ENCODE measurements around the gene MXRA5. TPM values are rescaled to one million over a fixed set of nuclear protein-coding genes. Genes with fewer than 3 reads are reported as not detected.
"Not testable (repeated sequence)": the region's sequence is repeated elsewhere in the genome, so short reads cannot be mapped to it uniquely, and the experiment has no call there.

The MXRA5 gene
- total and polyA plus RNA-seq, 7 experiments from 2014 or later, result not detected

DNA sequence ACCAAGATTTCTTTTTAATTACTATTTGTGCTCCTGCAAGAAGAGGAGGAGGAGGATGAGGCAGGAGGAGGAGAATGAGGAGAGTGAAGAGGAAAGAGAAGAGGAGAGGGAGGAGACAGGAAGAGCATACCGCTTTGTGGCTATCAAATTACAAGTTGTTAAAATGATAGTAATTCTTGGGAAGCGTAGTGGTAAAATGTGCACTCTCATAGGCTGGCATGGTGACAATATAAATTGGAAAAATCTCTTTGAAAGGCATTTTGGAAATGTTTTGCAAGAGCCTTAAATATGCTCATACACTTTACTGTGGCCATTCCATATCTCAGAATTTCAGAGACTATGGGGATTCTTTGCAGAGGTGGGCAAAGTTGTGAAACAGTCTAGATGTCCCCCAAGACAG is 53.2 kb downstream of the MXRA5 start:
- Histone ChIP-seq H3K4me1 (ENCODE audit: control insufficient read depth in 2 of 2, insufficient read depth in 2 of 2, low read length in 2 of 2) (no peaks in the 10 kb centered on the region), H3K4me3 (ENCODE audit: low read length) (no peak overlapping the region), H3K27me3 (ENCODE audit: control insufficient read depth in 2 of 2, insufficient read depth in 2 of 2, low read length in 2 of 2) (no peaks in the 10 kb centered on the region), H3K27ac (ENCODE audit: low read depth, low read length) (no peak overlapping the region), H3K9me3 (ENCODE audit: control insufficient read depth in 2 of 3, low read length in 3 of 3) (no peaks in the 10 kb centered on the region), H3K36me3 (ENCODE audit: control insufficient read depth in 2 of 3, insufficient read depth in 3 of 3, low read length in 3 of 3) (no peaks in the 10 kb centered on the region)
- ChIA-PET POLR2A (no interaction called here), CTCF (no interaction called here)
- DNase-seq (no peak), ATAC-seq (no peak)
- Mint-ChIP-seq H3K4me1 (no peaks in the 10 kb centered on the region), H3K4me3 (no peak overlapping the region), H3K36me3 (no peaks in the 10 kb centered on the region), H3K27me3 (no peaks in the 10 kb centered on the region), H3K9me3 (peaks cover 0 to 3% (median 0%) of the 10 kb centered on the region in 11 donors), H3K27ac (no peak overlapping the region)
- intact Hi-C loops (cut with micrococcal nuclease), result no loop called here

DNA sequence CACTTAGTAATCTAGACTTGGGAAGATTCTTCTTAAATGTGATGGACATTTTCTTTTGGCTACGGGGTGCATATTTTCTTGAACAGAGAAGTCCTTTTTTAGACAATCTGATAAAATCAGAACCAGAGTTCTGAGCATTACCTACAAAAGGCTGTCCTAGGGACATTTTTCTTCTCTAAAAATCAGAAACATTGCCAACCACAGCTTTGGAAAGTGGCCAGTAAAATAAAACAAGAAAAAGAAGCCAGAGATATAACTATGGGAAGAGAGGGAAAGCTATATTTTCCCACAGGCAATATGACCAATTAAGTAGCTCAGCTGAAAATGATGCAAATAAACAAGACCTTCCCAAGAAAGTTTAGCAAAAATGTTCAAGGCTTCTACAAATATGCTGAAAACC is 55.9 kb downstream of the MXRA5 start:
- peaks cover 0 to 6% (median 5%) of the 10 kb centered on the region in 5 donors for H3K27me3 Mint-ChIP-seq
- POLR2A ChIA-PET, result no interaction called here
- H3K27ac Mint-ChIP-seq, result no peak overlapping the region
- Histone ChIP-seq H3K9me3 (ENCODE audit: control insufficient read depth in 2 of 3, low read length in 3 of 3) (no peaks in the 10 kb centered on the region), H3K4me3 (ENCODE audit: low read length) (no peak overlapping the region), H3K27ac (ENCODE audit: low read depth, low read length) (no peak overlapping the region), H3K4me1 (ENCODE audit: control insufficient read depth in 2 of 2, insufficient read depth in 2 of 2, low read length in 2 of 2) (no peaks in the 10 kb centered on the region), H3K27me3 (ENCODE audit: control insufficient read depth in 2 of 2, insufficient read depth in 2 of 2, low read length in 2 of 2) (no peaks in the 10 kb centered on the region), H3K36me3 (ENCODE audit: control insufficient read depth in 2 of 3, insufficient read depth in 3 of 3, low read length in 3 of 3) (no peaks in the 10 kb centered on the region)
- no peak overlapping the region for H3K4me3 Mint-ChIP-seq
- H3K9me3 Mint-ChIP-seq, result peaks cover 0 to 6% (median 0%) of the 10 kb centered on the region in 11 donors
- intact Hi-C loops (cut with micrococcal nuclease), result no loop called here
- CTCF ChIA-PET, result no interaction called here
- H3K36me3 Mint-ChIP-seq, result no peaks in the 10 kb centered on the region
- no peaks in the 10 kb centered on the region for H3K4me1 Mint-ChIP-seq
- ATAC-seq, result no peak
- DNase-seq, result no peak

DNA sequence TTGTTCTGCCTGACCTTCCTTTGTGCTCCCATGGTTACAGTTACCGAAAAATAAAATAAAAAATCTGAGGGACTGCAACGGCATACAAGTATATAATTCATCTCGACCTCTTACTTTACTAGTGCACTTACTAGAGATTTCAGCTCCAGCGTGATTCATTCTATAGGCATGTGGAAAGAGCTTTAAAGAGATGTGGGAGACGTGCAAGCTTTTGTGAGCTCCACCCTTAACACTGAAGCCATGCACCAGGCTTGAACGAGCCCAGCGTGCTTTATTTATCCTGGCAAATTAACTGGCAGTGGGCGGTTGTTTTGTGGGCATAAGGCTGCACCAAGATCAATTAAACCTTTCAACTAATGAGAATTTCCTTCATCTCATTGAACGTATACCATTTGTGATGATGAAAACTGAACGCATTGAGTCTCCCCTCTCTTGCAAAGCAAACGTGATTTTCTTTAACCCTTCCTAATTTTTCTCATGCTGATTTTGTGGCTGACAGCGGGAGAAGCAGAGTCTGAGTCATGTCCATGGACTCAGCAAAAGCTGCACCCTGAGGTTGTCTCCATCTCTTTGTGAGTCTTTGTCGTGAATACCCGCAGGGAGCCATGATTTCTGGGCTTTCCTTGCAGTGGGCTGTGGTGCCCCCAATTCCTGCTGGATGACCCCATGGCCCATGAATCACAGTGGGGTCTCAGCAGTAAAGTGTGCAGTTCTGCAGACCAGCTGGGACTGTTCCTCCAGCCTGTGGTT is 60.1 kb downstream of the MXRA5 start:
- Mint-ChIP-seq H3K9me3 (peaks cover 0 to 7% (median 0%) of the 10 kb centered on the region in 11 donors), H3K4me3 (no peak overlapping the region), H3K27ac (no peak overlapping the region), H3K36me3 (no peaks in the 10 kb centered on the region), H3K27me3 (peaks cover 0 to 9% (median 5%) of the 10 kb centered on the region in 5 donors), H3K4me1 (no peaks in the 10 kb centered on the region)
- ATAC-seq (no peak), DNase-seq (no peak)
- Histone ChIP-seq H3K27me3 (ENCODE audit: control insufficient read depth in 2 of 2, insufficient read depth in 2 of 2, low read length in 2 of 2) (no peaks in the 10 kb centered on the region), H3K36me3 (ENCODE audit: control insufficient read depth in 2 of 3, insufficient read depth in 3 of 3, low read length in 3 of 3) (no peaks in the 10 kb centered on the region), H3K4me3 (ENCODE audit: low read length) (no peak overlapping the region), H3K9me3 (ENCODE audit: control insufficient read depth in 2 of 3, low read length in 3 of 3) (no peaks in the 10 kb centered on the region), H3K27ac (ENCODE audit: low read depth, low read length) (no peak overlapping the region), H3K4me1 (ENCODE audit: control insufficient read depth in 2 of 2, insufficient read depth in 2 of 2, low read length in 2 of 2) (no peaks in the 10 kb centered on the region)
- ChIA-PET CTCF (no interaction called here), POLR2A (no interaction called here)
- intact Hi-C loops (cut with micrococcal nuclease), result no loop called here

DNA sequence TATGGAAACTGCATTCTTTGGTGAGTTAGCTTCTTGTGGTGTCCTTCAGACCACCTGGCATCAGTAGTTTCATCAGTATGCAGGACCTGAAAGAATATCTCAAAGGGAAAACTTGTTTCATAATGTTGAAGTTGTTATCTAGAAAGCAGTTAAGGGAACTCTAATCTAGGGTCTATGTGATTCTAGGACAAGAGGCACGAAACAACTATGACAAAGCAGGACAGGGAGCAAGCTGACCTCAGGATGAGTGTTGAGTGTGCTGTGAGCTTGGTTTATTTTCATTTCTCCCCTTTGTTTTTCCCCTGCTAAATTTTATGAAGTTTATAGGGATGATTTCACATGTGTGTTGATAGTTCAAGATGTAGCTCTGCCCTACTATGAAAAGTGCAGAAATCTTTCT is 65.7 kb downstream of the MXRA5 start:
- Mint-ChIP-seq H3K4me1 (no peaks in the 10 kb centered on the region), H3K9me3 (peaks cover 5 to 30% (median 7%) of the 10 kb centered on the region in 11 donors), H3K4me3 (no peak overlapping the region), H3K36me3 (peaks cover 0 to 7% (median 0%) of the 10 kb centered on the region in 5 donors), H3K27ac (no peak overlapping the region), H3K27me3 (peaks cover 0 to 5% (median 3%) of the 10 kb centered on the region in 5 donors)
- ChIA-PET CTCF (no interaction called here), POLR2A (no interaction called here)
- H3K4me3 ChIP-seq (ENCODE audit: low read length), result no peak overlapping the region
- H3K9me3 ChIP-seq (ENCODE audit: control insufficient read depth in 2 of 3, low read length in 3 of 3), result no peaks in the 10 kb centered on the region
- H3K4me1 ChIP-seq (ENCODE audit: control insufficient read depth in 2 of 2, insufficient read depth in 2 of 2, low read length in 2 of 2), result no peaks in the 10 kb centered on the region
- intact Hi-C loops (cut with micrococcal nuclease), result no loop called here
- no peaks in the 10 kb centered on the region for H3K27me3 ChIP-seq (ENCODE audit: control insufficient read depth in 2 of 2, insufficient read depth in 2 of 2, low read length in 2 of 2)
- ATAC-seq, result no peak
- H3K36me3 ChIP-seq (ENCODE audit: control insufficient read depth in 2 of 3, insufficient read depth in 3 of 3, low read length in 3 of 3), result no peaks in the 10 kb centered on the region
- H3K27ac ChIP-seq (ENCODE audit: low read depth, low read length), result no peak overlapping the region
- DNase-seq, result no peak

DNA sequence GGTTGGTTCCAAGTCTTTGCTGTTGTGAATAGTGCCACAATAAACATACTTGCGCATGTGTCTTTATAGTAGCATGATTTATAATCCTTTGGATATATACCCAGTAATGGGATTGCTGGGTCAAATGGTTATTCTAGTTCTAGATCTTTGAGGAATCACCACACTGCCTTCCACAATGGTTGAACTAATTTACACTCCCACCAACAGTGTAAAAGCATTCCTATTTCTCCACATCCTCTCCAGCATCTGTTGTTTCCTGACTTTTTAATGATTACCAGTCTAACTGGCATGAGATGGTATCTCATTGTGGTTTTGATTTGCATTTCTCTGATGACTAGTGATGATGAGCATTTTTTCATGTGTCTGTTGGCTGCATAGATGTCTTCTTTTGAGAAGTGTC is 72.8 kb downstream of the MXRA5 start:
- H3K36me3 ChIP-seq (ENCODE audit: control insufficient read depth in 2 of 3, insufficient read depth in 3 of 3, low read length in 3 of 3); POLR2A ChIA-PET; H3K36me3 Mint-ChIP-seq; H3K27me3 ChIP-seq (ENCODE audit: control insufficient read depth in 2 of 2, insufficient read depth in 2 of 2, low read length in 2 of 2); H3K4me3 Mint-ChIP-seq; H3K27ac ChIP-seq (ENCODE audit: low read depth, low read length); H3K4me1 ChIP-seq (ENCODE audit: control insufficient read depth in 2 of 2, insufficient read depth in 2 of 2, low read length in 2 of 2); H3K27me3 Mint-ChIP-seq; H3K9me3 ChIP-seq (ENCODE audit: control insufficient read depth in 2 of 3, low read length in 3 of 3); H3K4me3 ChIP-seq (ENCODE audit: low read length); CTCF ChIA-PET; DNase-seq; ATAC-seq; H3K27ac Mint-ChIP-seq; intact Hi-C loops (cut with micrococcal nuclease); H3K4me1 Mint-ChIP-seq: not testable (repeated sequence)
- peaks cover 5 to 33% (median 10%) of the 10 kb centered on the region in 11 donors for H3K9me3 Mint-ChIP-seq

DNA sequence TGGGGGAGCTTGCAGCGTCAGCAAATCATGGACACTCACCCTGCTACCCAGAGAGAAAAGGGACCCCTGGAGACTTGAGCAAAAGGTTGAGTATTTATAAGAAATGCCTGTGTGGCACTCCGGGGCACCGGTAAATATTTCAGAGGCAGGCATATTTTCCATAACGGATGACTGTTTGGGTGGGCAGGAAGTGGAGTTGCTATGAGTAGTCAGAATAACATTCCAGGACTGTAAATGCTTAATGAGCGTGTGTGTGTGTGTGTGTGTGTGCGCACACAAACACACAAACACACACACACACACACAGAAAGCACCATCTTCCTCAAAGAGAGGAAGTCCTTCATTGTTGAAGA is 74.6 kb downstream of the MXRA5 start:
- POLR2A ChIA-PET, result no interaction called here
- no peaks in the 10 kb centered on the region for H3K4me1 ChIP-seq (ENCODE audit: control insufficient read depth in 2 of 2, insufficient read depth in 2 of 2, low read length in 2 of 2)
- Mint-ChIP-seq H3K36me3 (no peaks in the 10 kb centered on the region), H3K27ac (no peak overlapping the region), H3K4me3 (no peak overlapping the region), H3K4me1 (no peaks in the 10 kb centered on the region), H3K27me3 (peaks cover 0 to 3% (median 0%) of the 10 kb centered on the region in 5 donors), H3K9me3 (peaks cover 0 to 22% (median 6%) of the 10 kb centered on the region in 11 donors)
- H3K27ac ChIP-seq (ENCODE audit: low read depth, low read length), result no peak overlapping the region
- no peaks in the 10 kb centered on the region for H3K36me3 ChIP-seq (ENCODE audit: control insufficient read depth in 2 of 3, insufficient read depth in 3 of 3, low read length in 3 of 3)
- H3K27me3 ChIP-seq (ENCODE audit: control insufficient read depth in 2 of 2, insufficient read depth in 2 of 2, low read length in 2 of 2), result no peaks in the 10 kb centered on the region
- no peaks in the 10 kb centered on the region for H3K9me3 ChIP-seq (ENCODE audit: control insufficient read depth in 2 of 3, low read length in 3 of 3)
- intact Hi-C loops (cut with micrococcal nuclease), result no loop called here
- DNase-seq (no peak), ATAC-seq (no peak)
- no peak overlapping the region for H3K4me3 ChIP-seq (ENCODE audit: low read length)
- CTCF ChIA-PET, result no interaction called here

DNA sequence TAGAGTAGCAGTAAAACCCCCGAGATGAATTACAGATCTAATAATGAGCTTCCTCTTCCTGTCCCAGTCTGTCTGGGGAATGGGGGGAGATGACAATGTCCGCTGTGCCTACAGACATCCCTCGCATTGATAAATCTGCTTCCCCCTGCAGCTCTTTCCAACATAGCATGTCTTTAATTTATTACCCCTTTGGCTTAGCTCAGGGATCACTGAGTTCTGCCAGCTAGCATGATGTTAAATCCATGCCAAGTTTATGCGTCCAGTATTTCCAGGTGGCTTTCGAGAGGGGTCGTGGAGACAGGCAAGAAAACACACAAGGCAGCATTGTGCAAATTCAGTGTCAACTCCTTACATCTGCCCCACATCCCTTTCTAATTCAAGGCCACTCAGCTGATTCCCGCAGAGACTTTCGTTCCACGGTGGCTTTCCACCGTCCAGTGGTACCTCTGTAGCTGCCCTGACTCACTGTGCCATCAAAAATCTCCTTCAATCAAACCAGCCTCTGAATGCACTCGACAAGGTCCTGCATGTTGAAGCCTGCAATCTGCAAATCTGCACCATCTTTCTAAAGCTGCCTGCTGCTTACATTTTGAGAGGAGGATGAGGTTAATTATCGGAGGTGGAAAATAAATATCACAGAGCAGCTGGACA is 75.1 kb downstream of the MXRA5 start:
- Mint-ChIP-seq H3K4me3 (no peak overlapping the region), H3K27me3 (peaks cover 0 to 3% (median 0%) of the 10 kb centered on the region in 5 donors), H3K9me3 (peaks cover 0 to 22% (median 6%) of the 10 kb centered on the region in 11 donors), H3K4me1 (no peaks in the 10 kb centered on the region), H3K36me3 (no peaks in the 10 kb centered on the region), H3K27ac (no peak overlapping the region)
- no peaks in the 10 kb centered on the region for H3K36me3 ChIP-seq (ENCODE audit: control insufficient read depth in 2 of 3, insufficient read depth in 3 of 3, low read length in 3 of 3)
- ChIA-PET CTCF (no interaction called here), POLR2A (no interaction called here)
- H3K4me3 ChIP-seq (ENCODE audit: low read length), result no peak overlapping the region
- no peaks in the 10 kb centered on the region for H3K4me1 ChIP-seq (ENCODE audit: control insufficient read depth in 2 of 2, insufficient read depth in 2 of 2, low read length in 2 of 2)
- H3K27ac ChIP-seq (ENCODE audit: low read depth, low read length), result no peak overlapping the region
- ATAC-seq (no peak), DNase-seq (no peak)
- H3K27me3 ChIP-seq (ENCODE audit: control insufficient read depth in 2 of 2, insufficient read depth in 2 of 2, low read length in 2 of 2), result no peaks in the 10 kb centered on the region
- no peaks in the 10 kb centered on the region for H3K9me3 ChIP-seq (ENCODE audit: control insufficient read depth in 2 of 3, low read length in 3 of 3)
- intact Hi-C loops (cut with micrococcal nuclease), result no loop called here
